H1 (cell line): ENCODE results near the gene ALDH3A1. TPM values are rescaled to one million over a fixed set of nuclear protein-coding genes. Genes with fewer than 3 reads are reported as not detected.

Experiments used
- ASH2L ChIP-seq: fragments of 200-600, 300-600 bp; sonication (generic); IDR thresholded peaks from one replicate; pipeline ENCODE4 v1.7.1; 2017; ENCODE audit warnings: low read length
- CEBPB ChIP-seq: IDR thresholded peaks from 2 replicates; pipeline ENCODE4 v1.6.1; 2012; ENCODE audit warnings: low read depth, low read length
- FOSL1 ChIP-seq: IDR thresholded peaks from 2 replicates; pipeline ENCODE4 v1.6.1; 2011; ENCODE audit warnings: mild to moderate bottlenecking, low read depth, low read length, moderate library complexity; ENCODE audit not compliant: insufficient read depth
- HDAC2 ChIP-seq, 2 experiments: fragments of 300-600 bp in 1 of 2; sonication (generic) in 1 of 2; IDR thresholded peaks; 2 replicates each; pipeline ENCODE4 v1.6.1; 2011 to 2012; ENCODE audit warnings: low read depth in 2 of 2, low read length in 2 of 2, mild to moderate bottlenecking in 2 of 2, moderate library complexity in 2 of 2, borderline replicate concordance in 1 of 2, inconsistent platforms in 1 of 2
- PHF8 ChIP-seq: fragments of 200-600 bp; sonication (generic); conservative IDR thresholded peaks from 2 replicates; pipeline ENCODE4 v1.7.1; 2012; ENCODE audit warnings: low read depth, mild to moderate bottlenecking, inconsistent platforms, low read length, moderate library complexity
- RAD21 ChIP-seq, 2 experiments: IDR thresholded peaks in 1 of 2; conservative IDR thresholded peaks in 1 of 2; 2 replicates each; pipeline ENCODE4 v1.6.1; 2011; ENCODE audit warnings: low read depth in 2 of 2, low read length in 2 of 2, improper control_type of control experiment in 1 of 2, inconsistent platforms in 1 of 2, mild to moderate bottlenecking in 1 of 2, moderate library complexity in 1 of 2
- TAF7 ChIP-seq: optimal IDR thresholded peaks from 2 replicates; pipeline ENCODE3; 2011; ENCODE audit warnings: low read depth, mild to moderate bottlenecking, inconsistent platforms, low read length, moderate library complexity, borderline replicate concordance
- polyA plus RNA-seq, 7 experiments: library from polyadenylated mRNA; depleted of rRNA in 3 of 7; stranded (reverse) in 5 of 7; unstranded in 2 of 7; fragments of >200 nt in 5 of 7; fragments of 200-250 nt in 2 of 7; gene quantifications; 1 replicate in 5 of 7; 2 replicates in 1 of 7; 4 replicates in 1 of 7; pipeline versions ENCODE4 v1.2.1 to v1.2.3, GENCODE V29; 2011 to 2013; ENCODE audit warnings: missing spikeins in 2 of 7, mixed read lengths in 2 of 7
- total RNA-seq: library from RNA; stranded (reverse); fragmentation: NEBNext Ultra II Directional; extraction: Animal tissue kit (Norgen Biotek cat#: 25700); gene quantifications from 2 replicates; pipeline ENCODE4 v1.2.1, GENCODE V29; 2021
- TF ChIP-seq, protein P1 (sequence below): fragments of 300-600 bp; sonication (generic); IDR thresholded peaks from 2 replicates; pipeline ENCODE4 v1.7.1; 2012; ENCODE audit warnings: low read length, moderate library complexity, mild to moderate bottlenecking, inconsistent platforms; ENCODE audit not compliant: insufficient replicate concordance

Gene ALDH3A1
- total and polyA plus RNA-seq, 2 of the 8 experiments (the other 6 are each of a cell fraction or from before 2014, with no cell fraction given) = 0.37 to 1.4 TPM

DNA sequence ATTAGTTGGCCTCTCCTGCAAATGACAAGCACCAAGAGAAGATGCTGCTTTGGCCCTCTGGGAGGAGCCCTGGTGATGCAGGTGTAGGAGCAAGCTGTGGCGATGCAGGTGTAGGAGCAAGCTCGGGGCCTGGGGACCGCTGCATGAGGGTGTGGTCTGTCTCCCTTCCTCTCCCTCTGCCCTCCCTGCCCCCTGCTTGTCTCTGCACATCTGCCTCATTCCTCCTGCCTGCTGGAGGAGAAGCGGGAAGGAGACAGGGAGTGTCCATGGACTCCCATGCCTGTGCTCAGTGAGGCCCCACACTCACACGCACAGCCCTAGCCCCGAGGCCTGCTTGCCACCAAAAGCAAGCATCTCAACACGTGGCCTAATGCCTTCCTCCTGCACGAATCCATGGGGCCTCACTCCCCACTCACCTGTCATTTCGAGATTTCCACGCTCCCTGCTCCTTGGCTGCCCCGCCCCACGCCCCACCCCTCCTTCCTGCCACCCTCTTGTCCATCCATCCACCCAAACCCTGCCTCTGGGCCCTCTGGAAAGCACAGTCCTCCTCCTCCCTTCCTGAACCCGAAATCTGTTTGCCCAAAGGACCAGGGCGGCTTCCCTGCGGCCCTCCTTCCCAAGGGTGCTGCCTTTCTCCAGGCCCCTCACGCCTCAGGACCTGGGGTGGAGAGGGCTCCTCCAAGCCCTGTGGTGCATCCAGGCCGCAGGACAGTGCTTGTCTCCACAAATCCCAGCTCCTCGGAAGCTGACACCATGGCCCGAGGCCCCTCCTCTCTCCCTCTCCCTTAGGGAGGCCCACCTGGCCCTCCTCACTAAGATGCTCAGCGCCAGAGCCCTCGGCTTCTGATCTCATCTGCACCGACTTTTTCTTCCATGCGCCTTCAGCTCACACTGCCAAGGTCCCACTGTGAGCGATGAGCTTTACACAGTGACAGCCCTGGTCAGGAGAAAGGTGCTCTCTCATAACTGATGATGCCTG, 11.8 kb upstream of the ALDH3A1 start (continued):
- TF ChIP-seq HDAC2 (IDR thresholded peaks at IDR 0.05; ENCODE audit: borderline replicate concordance in 1 of 2, low read depth in 2 of 2, low read length in 2 of 2) (no peak), TAF7 (no peak), RAD21 (IDR thresholded peaks at IDR 0.05 in 1 of 2, conservative IDR thresholded peaks at IDR 0.05 in 1 of 2; ENCODE audit: low read depth in 2 of 2, low read length in 2 of 2) (no peak), ASH2L (no peak), CEBPB (no peak), FOSL1 (no peak), PHF8 (no peak)
- TF ChIP-seq, protein P1, sequence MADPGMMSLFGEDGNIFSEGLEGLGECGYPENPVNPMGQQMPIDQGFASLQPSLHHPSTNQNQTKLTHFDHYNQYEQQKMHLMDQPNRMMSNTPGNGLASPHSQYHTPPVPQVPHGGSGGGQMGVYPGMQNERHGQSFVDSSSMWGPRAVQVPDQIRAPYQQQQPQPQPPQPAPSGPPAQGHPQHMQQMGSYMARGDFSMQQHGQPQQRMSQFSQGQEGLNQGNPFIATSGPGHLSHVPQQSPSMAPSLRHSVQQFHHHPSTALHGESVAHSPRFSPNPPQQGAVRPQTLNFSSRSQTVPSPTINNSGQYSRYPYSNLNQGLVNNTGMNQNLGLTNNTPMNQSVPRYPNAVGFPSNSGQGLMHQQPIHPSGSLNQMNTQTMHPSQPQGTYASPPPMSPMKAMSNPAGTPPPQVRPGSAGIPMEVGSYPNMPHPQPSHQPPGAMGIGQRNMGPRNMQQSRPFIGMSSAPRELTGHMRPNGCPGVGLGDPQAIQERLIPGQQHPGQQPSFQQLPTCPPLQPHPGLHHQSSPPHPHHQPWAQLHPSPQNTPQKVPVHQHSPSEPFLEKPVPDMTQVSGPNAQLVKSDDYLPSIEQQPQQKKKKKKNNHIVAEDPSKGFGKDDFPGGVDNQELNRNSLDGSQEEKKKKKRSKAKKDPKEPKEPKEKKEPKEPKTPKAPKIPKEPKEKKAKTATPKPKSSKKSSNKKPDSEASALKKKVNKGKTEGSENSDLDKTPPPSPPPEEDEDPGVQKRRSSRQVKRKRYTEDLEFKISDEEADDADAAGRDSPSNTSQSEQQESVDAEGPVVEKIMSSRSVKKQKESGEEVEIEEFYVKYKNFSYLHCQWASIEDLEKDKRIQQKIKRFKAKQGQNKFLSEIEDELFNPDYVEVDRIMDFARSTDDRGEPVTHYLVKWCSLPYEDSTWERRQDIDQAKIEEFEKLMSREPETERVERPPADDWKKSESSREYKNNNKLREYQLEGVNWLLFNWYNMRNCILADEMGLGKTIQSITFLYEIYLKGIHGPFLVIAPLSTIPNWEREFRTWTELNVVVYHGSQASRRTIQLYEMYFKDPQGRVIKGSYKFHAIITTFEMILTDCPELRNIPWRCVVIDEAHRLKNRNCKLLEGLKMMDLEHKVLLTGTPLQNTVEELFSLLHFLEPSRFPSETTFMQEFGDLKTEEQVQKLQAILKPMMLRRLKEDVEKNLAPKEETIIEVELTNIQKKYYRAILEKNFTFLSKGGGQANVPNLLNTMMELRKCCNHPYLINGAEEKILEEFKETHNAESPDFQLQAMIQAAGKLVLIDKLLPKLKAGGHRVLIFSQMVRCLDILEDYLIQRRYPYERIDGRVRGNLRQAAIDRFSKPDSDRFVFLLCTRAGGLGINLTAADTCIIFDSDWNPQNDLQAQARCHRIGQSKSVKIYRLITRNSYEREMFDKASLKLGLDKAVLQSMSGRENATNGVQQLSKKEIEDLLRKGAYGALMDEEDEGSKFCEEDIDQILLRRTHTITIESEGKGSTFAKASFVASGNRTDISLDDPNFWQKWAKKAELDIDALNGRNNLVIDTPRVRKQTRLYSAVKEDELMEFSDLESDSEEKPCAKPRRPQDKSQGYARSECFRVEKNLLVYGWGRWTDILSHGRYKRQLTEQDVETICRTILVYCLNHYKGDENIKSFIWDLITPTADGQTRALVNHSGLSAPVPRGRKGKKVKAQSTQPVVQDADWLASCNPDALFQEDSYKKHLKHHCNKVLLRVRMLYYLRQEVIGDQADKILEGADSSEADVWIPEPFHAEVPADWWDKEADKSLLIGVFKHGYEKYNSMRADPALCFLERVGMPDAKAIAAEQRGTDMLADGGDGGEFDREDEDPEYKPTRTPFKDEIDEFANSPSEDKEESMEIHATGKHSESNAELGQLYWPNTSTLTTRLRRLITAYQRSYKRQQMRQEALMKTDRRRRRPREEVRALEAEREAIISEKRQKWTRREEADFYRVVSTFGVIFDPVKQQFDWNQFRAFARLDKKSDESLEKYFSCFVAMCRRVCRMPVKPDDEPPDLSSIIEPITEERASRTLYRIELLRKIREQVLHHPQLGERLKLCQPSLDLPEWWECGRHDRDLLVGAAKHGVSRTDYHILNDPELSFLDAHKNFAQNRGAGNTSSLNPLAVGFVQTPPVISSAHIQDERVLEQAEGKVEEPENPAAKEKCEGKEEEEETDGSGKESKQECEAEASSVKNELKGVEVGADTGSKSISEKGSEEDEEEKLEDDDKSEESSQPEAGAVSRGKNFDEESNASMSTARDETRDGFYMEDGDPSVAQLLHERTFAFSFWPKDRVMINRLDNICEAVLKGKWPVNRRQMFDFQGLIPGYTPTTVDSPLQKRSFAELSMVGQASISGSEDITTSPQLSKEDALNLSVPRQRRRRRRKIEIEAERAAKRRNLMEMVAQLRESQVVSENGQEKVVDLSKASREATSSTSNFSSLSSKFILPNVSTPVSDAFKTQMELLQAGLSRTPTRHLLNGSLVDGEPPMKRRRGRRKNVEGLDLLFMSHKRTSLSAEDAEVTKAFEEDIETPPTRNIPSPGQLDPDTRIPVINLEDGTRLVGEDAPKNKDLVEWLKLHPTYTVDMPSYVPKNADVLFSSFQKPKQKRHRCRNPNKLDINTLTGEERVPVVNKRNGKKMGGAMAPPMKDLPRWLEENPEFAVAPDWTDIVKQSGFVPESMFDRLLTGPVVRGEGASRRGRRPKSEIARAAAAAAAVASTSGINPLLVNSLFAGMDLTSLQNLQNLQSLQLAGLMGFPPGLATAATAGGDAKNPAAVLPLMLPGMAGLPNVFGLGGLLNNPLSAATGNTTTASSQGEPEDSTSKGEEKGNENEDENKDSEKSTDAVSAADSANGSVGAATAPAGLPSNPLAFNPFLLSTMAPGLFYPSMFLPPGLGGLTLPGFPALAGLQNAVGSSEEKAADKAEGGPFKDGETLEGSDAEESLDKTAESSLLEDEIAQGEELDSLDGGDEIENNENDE = no peak
